Esophagus (tissue), 2 donors: ENCODE data around the gene GABRA4. TPM values are rescaled to one million over a fixed set of nuclear protein-coding genes. Genes with fewer than 3 reads are reported as not detected.

Experiments
- H3K27ac ChIP-seq, 2 donors: one replicate each; pipeline ENCODE4 v1.5.1; 2013; ENCODE audit warnings: low read depth in 2 of 2, mild to moderate bottlenecking in 2 of 2, inconsistent platforms in 1 of 2, low read length in 1 of 2, moderate library complexity in 1 of 2
- H3K27me3 ChIP-seq, 2 donors: one replicate each; pipeline ENCODE4 v1.6.1; 2013; ENCODE audit warnings: low read length in 2 of 2, control low read depth in 1 of 2, mild to moderate bottlenecking in 1 of 2; ENCODE audit not compliant: insufficient read depth in 2 of 2, control insufficient read depth in 1 of 2
- H3K36me3 ChIP-seq, 2 donors: one replicate each; pipeline ENCODE4 v1.6.1; 2013; ENCODE audit warnings: low read length in 1 of 2; ENCODE audit not compliant: control insufficient read depth in 2 of 2, insufficient read depth in 2 of 2
- H3K4me1 ChIP-seq, 2 donors: one replicate each; pipeline ENCODE4 v1.6.1; 2013; ENCODE audit warnings: low read length in 1 of 2; ENCODE audit not compliant: control insufficient read depth in 2 of 2, insufficient read depth in 2 of 2
- H3K4me3 ChIP-seq, 2 donors: one replicate each; pipeline ENCODE4 v1.5.1; 2013; ENCODE audit warnings: low read length in 2 of 2, mild to moderate bottlenecking in 2 of 2, low read depth in 1 of 2, moderate library complexity in 1 of 2
- H3K9me3 ChIP-seq, 2 donors: one replicate each; pipeline ENCODE4 v1.6.1; 2013; ENCODE audit warnings: mild to moderate bottlenecking in 2 of 2, low read depth in 1 of 2, low read length in 1 of 2, moderate library complexity in 1 of 2; ENCODE audit not compliant: control insufficient read depth in 2 of 2, insufficient read depth in 1 of 2
- WGBS, 2 donors: extraction: QIAGEN DNeasy Blood & Tissue Kit; methylation state at CpG; one replicate each; pipeline ENCODE4 v1.1.7; 2013; 5-methylcytosine and 5-hydroxymethylcytosine counted together
- polyA plus RNA-seq, 2 donors: library from polyadenylated mRNA; stranded (reverse); fragments of 200-250 nt; gene quantifications; one replicate each; pipeline ENCODE4 v1.2.3, GENCODE V29; 2013
- donor health status: healthy with polysubstance abuse.
- donor health status: Bipolar disorder and iron deficiency.

Gene GABRA4
- polyA plus RNA-seq, 2 donors, result 0.10 to 0.73 TPM

- Histone ChIP-seq H3K9me3 (no peaks in the 10 kb centered on the region), H3K27me3 (no peaks in the 10 kb centered on the region), H3K36me3 (no peaks in the 10 kb centered on the region), H3K27ac (no peak overlapping the region), H3K4me1 (no peaks in the 10 kb centered on the region), H3K4me3 (no peak overlapping the region)
- 79 to 84% methylated on average over 4 of the region's 4 CpGs for WGBS, 2 donors
Observed at GRCh38 chr4:46908148-46908547, 85.2 kb downstream of the GABRA4 start.

- Histone ChIP-seq H3K27ac (no peak overlapping the region), H3K4me1 (no peaks in the 10 kb centered on the region), H3K27me3 (no peaks in the 10 kb centered on the region), H3K4me3 (no peak overlapping the region), H3K9me3 (no peaks in the 10 kb centered on the region), H3K36me3 (no peaks in the 10 kb centered on the region)
- WGBS, 2 donors, result 59 to 77% methylated on average over 1 of the region's 1 CpG
Observed at GRCh38 chr4:46900082-46900481, 93.3 kb downstream of the GABRA4 start.

GRCh38 chr4:46894826-46895225 lies 98.6 kb downstream of the GABRA4 start:
- Histone ChIP-seq H3K27ac (no peak overlapping the region), H3K9me3 (no peaks in the 10 kb centered on the region), H3K36me3 (no peaks in the 10 kb centered on the region), H3K4me3 (no peak overlapping the region), H3K4me1 (no peaks in the 10 kb centered on the region), H3K27me3 (no peaks in the 10 kb centered on the region)
- 33 to 50% methylated on average over 5 of the region's 5 CpGs for WGBS, 2 donors

- no peaks in the 10 kb centered on the region for H3K36me3 ChIP-seq
- no peaks in the 10 kb centered on the region for H3K4me1 ChIP-seq
- H3K27me3 ChIP-seq, result no peaks in the 10 kb centered on the region
- no peaks in the 10 kb centered on the region for H3K9me3 ChIP-seq
- H3K4me3 ChIP-seq, result no peak overlapping the region
- WGBS, 2 donors, result 38 to 53% methylated on average over 2 of the region's 2 CpGs
- H3K27ac ChIP-seq, result no peak overlapping the region
Observed at GRCh38 chr4:46890056-46890455, 103.3 kb downstream of the GABRA4 start.

GRCh38 chr4:46889410-46889809 lies 104.0 kb downstream of the GABRA4 start:
- Histone ChIP-seq H3K4me1 (no peaks in the 10 kb centered on the region), H3K4me3 (no peak overlapping the region), H3K27ac (no peak overlapping the region), H3K27me3 (no peaks in the 10 kb centered on the region), H3K36me3 (no peaks in the 10 kb centered on the region), H3K9me3 (no peaks in the 10 kb centered on the region)
- 49 to 54% methylated on average over 2 of the region's 2 CpGs for WGBS, 2 donors

GRCh38 chr4:46886711-46887110 lies 106.7 kb downstream of the GABRA4 start:
- H3K27ac ChIP-seq, result no peak overlapping the region
- H3K4me3 ChIP-seq, result no peak overlapping the region
- no peaks in the 10 kb centered on the region for H3K4me1 ChIP-seq
- H3K27me3 ChIP-seq, result no peaks in the 10 kb centered on the region
- H3K36me3 ChIP-seq, result no peaks in the 10 kb centered on the region
- 15 to 25% methylated on average over 2 of the region's 2 CpGs for WGBS, 2 donors
- no peaks in the 10 kb centered on the region for H3K9me3 ChIP-seq

- no peak overlapping the region for H3K4me3 ChIP-seq
- H3K36me3 ChIP-seq, result no peaks in the 10 kb centered on the region
- 94 to 95% methylated on average over 3 of the region's 3 CpGs for WGBS, 2 donors
- H3K4me1 ChIP-seq, result no peaks in the 10 kb centered on the region
- no peaks in the 10 kb centered on the region for H3K27me3 ChIP-seq
- H3K27ac ChIP-seq, result no peak overlapping the region
- no peaks in the 10 kb centered on the region for H3K9me3 ChIP-seq
Observed at GRCh38 chr4:46878641-46879040, 114.7 kb downstream of the GABRA4 start.

GRCh38 chr4:46874811-46875210 lies 118.6 kb downstream of the GABRA4 start:
- no peaks in the 10 kb centered on the region for H3K36me3 ChIP-seq
- no peak overlapping the region for H3K27ac ChIP-seq
- no peak overlapping the region for H3K4me3 ChIP-seq
- no peaks in the 10 kb centered on the region for H3K27me3 ChIP-seq
- WGBS, 2 donors, result 54 to 66% methylated on average over 1 of the region's 1 CpG
- no peaks in the 10 kb centered on the region for H3K9me3 ChIP-seq
- H3K4me1 ChIP-seq, result no peaks in the 10 kb centered on the region

- Histone ChIP-seq H3K27me3 (no peaks in the 10 kb centered on the region), H3K9me3 (no peaks in the 10 kb centered on the region), H3K36me3 (no peaks in the 10 kb centered on the region), H3K4me1 (no peaks in the 10 kb centered on the region), H3K27ac (no peak overlapping the region), H3K4me3 (no peak overlapping the region)
- WGBS, 2 donors, result 58 to 66% methylated on average over 2 of the region's 2 CpGs
Observed at GRCh38 chr4:46870411-46870810, 123.0 kb downstream of the GABRA4 start.
